ENCODE data around the gene SLC40A1. TPM values are rescaled to one million over a fixed set of nuclear protein-coding genes. Genes with fewer than 3 reads are reported as not detected.

SLC40A1 gene
- total RNA-seq, 1 donor from 2014 or later = 169 TPM

DNA sequence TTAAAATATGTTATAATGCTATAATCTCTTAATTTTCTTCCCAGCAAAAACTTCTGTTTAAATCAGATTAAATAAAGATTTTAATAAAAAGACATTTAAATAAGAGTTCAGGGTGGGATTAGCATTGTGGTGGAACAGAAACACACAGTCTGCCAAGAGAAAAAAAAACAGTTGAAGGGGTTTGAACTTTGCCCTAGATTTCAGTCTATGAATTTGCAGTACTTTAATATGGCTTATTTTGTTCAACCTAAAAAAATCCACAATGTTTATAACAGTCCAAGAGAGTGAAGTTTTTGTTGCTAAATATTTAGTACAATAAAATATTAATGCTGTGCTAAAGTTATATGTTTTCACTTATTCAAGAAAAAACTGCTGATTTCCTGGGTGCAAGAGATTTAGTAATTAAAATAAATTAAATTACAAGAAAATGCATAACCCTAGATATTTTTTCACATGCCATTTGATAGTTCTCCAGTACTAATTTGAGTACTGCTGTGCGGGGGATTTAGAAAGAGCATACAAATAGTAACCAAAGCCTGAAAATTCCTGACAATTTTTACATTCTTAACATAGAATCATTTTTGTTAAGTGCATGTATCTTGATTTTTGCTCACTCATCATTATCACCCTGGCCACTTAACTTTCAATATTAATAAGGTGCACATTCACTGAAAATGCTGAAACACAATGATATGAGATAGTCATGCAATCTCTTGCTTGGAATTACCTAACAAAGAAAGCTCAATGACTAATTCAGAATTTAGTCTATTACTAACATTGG, 52.6 kb downstream of the SLC40A1 start:
- Histone ChIP-seq H3K36me3 (no peaks in the 10 kb centered on the region), H3K9me3 (no peaks in the 10 kb centered on the region), H3K4me1 (peaks cover 4% of the 10 kb centered on the region), H3K27me3 (no peaks in the 10 kb centered on the region), H3K27ac (no peak overlapping the region), H3K4me3 (no peak overlapping the region)
- TF ChIP-seq, protein P1, sequence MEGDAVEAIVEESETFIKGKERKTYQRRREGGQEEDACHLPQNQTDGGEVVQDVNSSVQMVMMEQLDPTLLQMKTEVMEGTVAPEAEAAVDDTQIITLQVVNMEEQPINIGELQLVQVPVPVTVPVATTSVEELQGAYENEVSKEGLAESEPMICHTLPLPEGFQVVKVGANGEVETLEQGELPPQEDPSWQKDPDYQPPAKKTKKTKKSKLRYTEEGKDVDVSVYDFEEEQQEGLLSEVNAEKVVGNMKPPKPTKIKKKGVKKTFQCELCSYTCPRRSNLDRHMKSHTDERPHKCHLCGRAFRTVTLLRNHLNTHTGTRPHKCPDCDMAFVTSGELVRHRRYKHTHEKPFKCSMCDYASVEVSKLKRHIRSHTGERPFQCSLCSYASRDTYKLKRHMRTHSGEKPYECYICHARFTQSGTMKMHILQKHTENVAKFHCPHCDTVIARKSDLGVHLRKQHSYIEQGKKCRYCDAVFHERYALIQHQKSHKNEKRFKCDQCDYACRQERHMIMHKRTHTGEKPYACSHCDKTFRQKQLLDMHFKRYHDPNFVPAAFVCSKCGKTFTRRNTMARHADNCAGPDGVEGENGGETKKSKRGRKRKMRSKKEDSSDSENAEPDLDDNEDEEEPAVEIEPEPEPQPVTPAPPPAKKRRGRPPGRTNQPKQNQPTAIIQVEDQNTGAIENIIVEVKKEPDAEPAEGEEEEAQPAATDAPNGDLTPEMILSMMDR (IDR thresholded peaks at IDR 0.05) = no peak
- ATAC-seq (no peak), DNase-seq (no peak)
- intact Hi-C loops (cut with DNase I) = no loop called here

DNA sequence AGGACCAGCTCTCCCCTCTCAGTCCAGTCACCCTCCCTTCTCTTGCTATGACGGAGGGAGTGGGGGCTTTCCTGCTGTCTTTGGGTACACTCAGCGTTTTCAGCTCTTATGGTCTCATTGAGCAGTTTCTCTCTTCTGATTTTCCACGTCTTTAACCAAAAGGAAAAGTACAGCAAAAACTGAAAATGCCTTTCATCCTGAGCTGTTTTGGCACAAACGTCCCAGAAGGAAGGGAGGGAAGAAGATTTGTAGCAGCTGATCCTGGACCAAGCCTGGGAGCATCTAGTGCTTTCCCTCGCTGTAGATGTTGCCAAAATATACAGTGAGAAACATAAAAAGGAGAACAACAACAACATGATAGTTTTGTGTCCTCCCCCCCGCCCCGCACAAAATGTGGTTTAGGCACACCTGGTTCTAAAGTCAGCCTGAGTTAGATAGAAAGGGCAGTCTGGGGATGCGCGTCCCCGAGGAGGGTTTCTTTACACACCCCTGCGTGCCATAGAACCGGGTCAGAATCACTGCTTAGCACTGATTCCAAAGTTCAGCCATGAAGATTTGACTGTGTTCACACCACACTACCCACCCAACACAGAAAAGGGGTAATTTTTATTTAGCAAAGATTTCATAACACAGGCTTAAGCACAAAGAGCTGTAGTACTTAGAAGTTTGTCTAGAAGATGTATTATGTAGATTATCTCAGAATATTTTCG, 53.4 kb downstream of the SLC40A1 start:
- DNase-seq (no peak), ATAC-seq (no peak)
- H3K9me3 ChIP-seq = no peaks in the 10 kb centered on the region
- no peaks in the 10 kb centered on the region for H3K36me3 ChIP-seq
- H3K27me3 ChIP-seq = no peaks in the 10 kb centered on the region
- intact Hi-C loops (cut with DNase I) = no loop called here
- H3K27ac ChIP-seq = peak overlapping the region; percentile 12
- H3K4me1 ChIP-seq = peaks cover 9% of the 10 kb centered on the region
- H3K4me3 ChIP-seq = no peak overlapping the region
- TF ChIP-seq, protein P1 (IDR thresholded peaks at IDR 0.05) = no peak

DNA sequence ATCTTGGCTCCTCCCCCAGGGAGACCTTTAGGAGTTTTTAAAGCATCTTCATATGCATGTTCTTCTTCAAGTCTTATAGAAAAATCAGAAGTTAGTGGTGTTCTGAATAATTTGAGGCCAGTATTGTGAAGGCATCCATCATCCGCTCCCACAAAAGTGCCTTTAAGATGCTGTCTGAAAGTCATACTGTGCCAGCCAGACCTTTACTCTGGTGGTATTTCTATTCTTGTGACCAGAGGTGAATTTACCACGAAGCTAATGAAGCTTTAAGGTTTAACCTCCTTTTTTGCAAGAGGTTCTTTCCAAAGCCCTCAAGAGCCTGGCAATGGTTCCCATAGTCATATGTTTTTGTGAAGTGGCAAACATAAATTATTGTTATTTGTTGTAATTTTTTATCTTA, 54.3 kb downstream of the SLC40A1 start:
- no peak for DNase-seq
- intact Hi-C loops (cut with DNase I) = no loop called here
- TF ChIP-seq, protein P1 (IDR thresholded peaks at IDR 0.05) = no peak
- Histone ChIP-seq H3K36me3 (no peaks in the 10 kb centered on the region), H3K27me3 (no peaks in the 10 kb centered on the region), H3K27ac (no peak overlapping the region), H3K4me3 (no peak overlapping the region), H3K9me3 (no peaks in the 10 kb centered on the region), H3K4me1 (peaks cover 14% of the 10 kb centered on the region)
- no peak for ATAC-seq

DNA sequence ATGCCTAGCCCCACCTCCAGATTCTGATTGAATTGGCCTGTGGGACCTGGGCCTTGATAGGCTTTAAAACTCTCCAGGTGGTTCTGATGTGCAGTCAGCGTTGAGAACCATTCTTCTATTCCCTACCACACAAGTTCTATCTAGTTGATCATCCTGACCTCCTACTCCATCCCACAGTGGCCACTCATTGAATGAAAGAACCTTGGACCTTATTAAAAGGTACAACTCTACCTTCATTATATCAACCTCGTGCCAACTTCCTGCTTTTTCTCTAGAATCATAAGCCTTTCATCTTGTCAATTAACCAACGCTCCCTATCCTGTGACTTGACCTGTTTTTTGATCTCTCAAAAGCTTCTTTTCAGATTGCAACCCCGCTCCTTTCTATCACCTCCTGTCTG, 55.8 kb downstream of the SLC40A1 start:
- Histone ChIP-seq H3K9me3 (no peaks in the 10 kb centered on the region), H3K36me3 (no peaks in the 10 kb centered on the region), H3K27ac (no peak overlapping the region), H3K4me1 (peaks cover 14% of the 10 kb centered on the region), H3K27me3 (no peaks in the 10 kb centered on the region), H3K4me3 (no peak overlapping the region)
- DNase-seq (no peak), ATAC-seq (no peak)
- intact Hi-C loops (cut with DNase I) = no loop called here
- TF ChIP-seq, protein P1 (IDR thresholded peaks at IDR 0.05) = no peak

DNA sequence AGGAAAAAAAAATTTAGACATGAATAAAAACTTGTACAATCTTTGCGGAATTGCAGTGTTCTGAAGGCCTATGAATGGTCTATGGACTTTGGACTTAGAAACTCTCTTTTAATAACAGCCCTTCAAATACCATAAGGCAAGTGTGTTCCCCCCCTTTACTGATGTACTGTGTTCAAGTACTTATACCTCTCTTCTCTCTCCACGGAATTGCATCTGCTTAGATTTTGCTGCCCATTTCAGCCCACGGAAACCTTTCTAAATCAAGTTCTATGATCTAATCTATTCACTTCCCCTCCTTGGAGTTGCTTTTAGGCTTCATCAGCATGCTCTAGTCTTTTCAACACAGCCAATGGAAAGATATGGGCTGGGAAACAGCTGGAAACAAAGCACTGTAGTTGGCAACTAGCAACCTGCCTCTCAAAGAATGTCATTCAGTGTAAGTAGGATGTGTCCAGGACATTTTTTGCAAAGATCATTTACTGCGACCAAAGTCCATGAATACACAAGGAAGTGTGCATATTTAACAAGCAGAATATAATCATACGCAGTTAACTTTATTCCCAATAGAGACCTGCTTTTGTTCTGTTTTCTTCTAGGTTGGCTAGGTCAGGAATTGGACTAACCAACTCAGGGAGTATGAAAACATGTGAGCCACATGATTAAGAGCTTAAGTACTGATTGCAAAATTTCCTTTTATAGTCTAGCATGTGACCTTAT, 58.0 kb downstream of the SLC40A1 start:
- no peaks in the 10 kb centered on the region for H3K27me3 ChIP-seq
- ATAC-seq = peak; percentile 21
- intact Hi-C loops (cut with DNase I) = no loop called here
- H3K4me3 ChIP-seq = no peak overlapping the region
- H3K4me1 ChIP-seq = peaks cover 12% of the 10 kb centered on the region
- no peak overlapping the region for H3K27ac ChIP-seq
- DNase-seq = no peak
- no peaks in the 10 kb centered on the region for H3K9me3 ChIP-seq
- TF ChIP-seq, protein P1 (IDR thresholded peaks at IDR 0.05) = no peak
- H3K36me3 ChIP-seq = no peaks in the 10 kb centered on the region
